GM18520 (cell line): ENCODE measurements around the gene ZNF136.

ENCODE experiments used
- ATAC-seq: cut with Tn5 transposase; IDR thresholded peaks from one replicate; pipeline ENCODE4 v1.9.1; 2021; ENCODE audit not compliant: unreplicated experiment

ZNF136 gene

GRCh38 chr19:12187625-12188024 lies 24.7 kb downstream of the ZNF136 start:
- ATAC-seq, result no peak

GRCh38 chr19:12194827-12195731 lies 32.2 kb downstream of the ZNF136 start:
- no peak for ATAC-seq

DNA sequence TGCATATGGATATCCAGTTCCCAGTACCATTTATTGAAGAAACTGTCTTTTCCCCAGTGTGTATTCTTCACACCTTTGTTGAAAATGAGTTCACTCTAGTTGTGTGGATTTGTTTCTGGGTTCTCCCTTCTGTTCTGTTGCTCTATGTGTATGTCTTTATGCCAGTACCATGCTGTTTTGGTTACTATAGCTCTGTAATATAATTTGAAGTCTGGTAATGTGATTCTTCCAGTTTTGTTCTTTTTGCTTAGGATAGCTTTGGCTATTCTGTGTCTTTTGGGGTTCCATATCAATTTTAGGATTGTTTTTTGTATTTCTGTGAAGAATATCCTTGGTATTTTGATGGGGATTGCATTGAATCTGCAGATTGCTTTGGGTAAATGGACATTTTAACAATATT lies 35.2 kb downstream of the ZNF136 start:
- no peak for ATAC-seq

DNA sequence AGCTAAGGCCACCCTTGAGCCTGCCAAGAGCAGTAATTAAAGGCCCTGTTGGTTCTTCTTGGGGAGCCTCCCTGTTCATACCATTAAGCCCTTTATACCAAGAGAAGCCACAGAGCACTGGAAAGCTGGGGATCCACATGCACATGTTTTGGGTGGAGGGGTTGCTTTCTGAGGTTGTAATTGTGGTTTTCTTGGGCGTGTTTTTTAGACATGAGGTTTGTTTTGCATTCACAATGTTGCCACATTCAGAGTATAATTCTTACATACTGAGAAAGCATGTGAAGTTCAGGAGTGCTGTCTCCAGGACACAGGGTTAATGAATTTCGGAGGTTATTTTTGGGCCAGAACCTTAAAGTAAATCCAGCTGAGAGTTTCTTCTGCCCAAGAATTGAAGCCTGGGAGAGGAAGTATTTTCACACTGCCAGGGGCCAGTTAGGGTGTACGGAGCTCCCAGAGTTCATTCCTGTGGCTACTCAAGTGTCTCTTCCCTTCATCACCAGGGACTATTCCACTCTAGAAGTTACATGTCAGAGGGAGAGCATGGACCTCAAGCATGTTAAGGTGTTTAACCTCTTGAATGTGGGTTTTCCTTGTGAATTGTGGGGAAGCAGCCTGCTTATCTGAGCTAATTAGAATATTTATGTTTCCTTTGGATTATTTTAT lies 37.0 kb downstream of the ZNF136 start:
- ATAC-seq, result no peak

- ATAC-seq, result no peak
Measured at GRCh38 chr19:12202250-12202649, 39.4 kb downstream of the ZNF136 start.

DNA sequence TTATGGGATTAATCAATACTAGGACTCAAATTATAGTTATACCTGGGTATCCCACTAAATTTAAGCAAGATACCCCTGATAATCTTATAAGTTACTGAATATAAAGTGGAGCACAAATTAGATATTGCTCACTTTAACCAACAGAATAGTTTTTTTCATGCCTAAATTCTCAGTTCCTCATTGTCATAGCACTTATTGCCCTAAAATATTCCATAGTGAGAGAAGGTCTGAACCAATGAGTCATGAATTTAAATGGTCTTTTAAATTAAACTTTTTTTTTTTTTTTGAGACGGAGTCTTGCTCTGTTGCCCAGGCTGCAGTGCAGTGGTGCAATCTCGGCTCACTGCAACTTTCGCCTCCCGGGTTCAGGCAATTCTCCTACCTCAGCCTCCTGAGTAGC lies 42.4 kb downstream of the ZNF136 start:
- no peak for ATAC-seq

- no peak for ATAC-seq
Measured at GRCh38 chr19:12208221-12208620, 45.3 kb downstream of the ZNF136 start.

GRCh38 chr19:12217332-12217731 lies 54.4 kb downstream of the ZNF136 start:
- no peak for ATAC-seq

GRCh38 chr19:12222980-12223630 lies 60.2 kb downstream of the ZNF136 start:
- no peak for ATAC-seq

DNA sequence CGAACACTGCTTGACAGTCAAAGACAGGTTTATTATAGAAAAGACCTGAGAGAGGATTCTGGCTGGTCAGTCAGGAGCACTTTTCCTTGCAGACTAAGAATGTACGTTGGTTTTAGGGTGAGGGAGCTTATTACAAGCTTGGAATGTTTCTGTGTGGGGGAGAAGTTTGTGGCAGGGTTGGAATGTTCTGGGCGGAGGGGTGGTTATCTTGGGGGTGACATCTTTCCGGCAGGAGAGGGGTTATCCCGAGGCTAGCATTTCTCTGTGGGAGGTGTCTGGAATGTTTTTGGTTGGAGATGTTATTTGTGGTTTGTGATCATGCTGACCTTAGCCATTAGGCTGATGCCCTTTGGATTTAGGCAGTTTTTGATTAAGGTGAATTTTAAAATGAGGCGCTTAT lies 61.8 kb downstream of the ZNF136 start:
- no peak for ATAC-seq

DNA sequence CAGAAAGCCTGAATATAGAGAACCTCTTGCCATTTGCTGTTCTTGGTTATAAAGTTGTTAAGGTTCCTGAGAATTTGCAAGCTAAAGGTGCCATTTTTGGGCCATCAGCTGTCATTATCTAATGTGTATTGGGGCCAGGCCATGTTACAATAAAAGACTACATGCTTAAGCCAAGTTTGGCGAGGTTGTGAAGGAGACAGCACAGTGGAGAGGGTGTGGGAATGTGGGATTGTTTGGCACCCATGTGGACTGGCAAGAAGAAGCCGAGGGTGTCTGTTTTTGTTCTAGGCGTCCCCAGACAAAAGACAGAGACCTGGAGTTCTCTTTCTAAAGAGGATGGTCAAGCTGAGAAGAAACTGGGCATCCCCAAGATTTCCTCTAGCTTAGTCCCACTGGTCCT lies 67.1 kb downstream of the ZNF136 start:
- no peak for ATAC-seq

DNA sequence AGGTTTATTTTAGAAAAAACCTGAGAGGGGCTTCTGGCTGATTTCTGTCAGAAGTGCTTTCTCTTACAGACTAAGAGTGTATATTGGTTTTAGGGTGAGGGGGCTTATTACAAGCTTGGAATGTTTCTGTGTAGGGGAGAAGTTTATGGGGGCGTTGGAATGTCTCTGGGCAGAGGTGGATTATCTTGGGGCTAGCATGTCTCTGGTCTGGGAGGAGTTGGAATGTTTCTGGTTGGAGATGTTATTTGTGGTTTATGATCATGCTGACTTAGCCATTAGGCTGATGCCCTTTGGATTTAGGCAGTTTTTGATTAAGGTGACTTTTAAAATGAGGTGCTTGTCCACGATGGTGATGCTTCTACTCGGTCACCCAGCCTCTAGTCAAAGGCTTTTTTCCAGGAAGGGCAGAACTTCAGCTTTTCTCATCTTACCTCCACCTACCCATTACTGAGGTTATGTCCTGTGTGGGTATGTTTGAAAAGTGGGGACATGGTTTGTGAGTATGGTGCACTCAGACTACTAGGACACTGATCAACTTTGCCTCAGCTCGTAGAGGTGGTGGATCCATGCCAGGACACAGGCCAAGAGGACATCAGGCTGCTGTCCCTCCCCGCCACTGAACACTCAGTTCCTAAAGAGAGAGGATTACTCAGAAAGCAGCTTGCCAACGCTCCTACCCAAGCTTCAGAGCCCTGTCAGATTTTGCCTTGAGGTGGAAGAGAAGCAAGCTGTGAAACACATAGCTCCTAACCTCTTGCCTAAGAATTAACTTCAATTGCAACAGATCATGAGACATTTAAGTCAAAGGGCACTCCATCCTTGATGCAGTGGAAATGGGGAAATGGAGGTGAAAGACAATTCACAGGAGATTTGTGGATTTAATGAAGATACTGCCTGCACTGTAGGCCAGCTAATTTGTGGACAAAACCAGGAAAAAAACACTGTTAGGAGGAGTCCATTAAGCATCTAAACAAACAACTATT lies 68.1 kb downstream of the ZNF136 start:
- no peak for ATAC-seq

- no peak for ATAC-seq
Measured at GRCh38 chr19:12232961-12233360, 70.1 kb downstream of the ZNF136 start.

GRCh38 chr19:12237143-12237839 lies 74.4 kb downstream of the ZNF136 start:
- ATAC-seq, result no peak
